SIG-M5 treated with dmso at 0.1 percent for 504 hours (cell line): ENCODE results near the gene ATG7.
"Not testable (repeated sequence)": the region's sequence is repeated elsewhere in the genome, so short reads cannot be mapped to it uniquely, and the experiment has no call there.

ENCODE experiments used
- DNase-seq: peaks from one replicate; lab custom pipeline; 2025; ENCODE audit not compliant: unreplicated experiment; lab: John Stamatoyannopoulos, UW

Gene ATG7

DNA sequence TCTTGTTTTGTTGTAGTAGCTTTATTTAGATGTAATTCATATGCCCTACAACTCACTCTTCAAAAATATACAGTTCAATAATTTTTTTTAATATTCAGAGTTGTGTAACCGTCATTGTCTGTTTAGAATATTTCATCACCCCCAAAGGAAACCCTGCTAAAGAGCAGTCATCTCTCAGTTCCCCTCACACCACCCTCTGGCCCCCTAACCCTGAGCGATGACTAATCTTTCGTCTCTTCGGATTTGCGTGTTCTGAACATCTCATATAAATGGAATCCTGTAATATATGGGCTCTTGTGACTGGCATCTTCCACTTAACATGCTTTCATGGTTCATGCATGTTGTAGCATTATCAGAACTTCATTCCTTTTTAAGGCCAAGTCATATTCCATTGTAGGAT is 183.8 kb downstream of the ATG7 start:
- DNase-seq: peak; percentile 94

DNA sequence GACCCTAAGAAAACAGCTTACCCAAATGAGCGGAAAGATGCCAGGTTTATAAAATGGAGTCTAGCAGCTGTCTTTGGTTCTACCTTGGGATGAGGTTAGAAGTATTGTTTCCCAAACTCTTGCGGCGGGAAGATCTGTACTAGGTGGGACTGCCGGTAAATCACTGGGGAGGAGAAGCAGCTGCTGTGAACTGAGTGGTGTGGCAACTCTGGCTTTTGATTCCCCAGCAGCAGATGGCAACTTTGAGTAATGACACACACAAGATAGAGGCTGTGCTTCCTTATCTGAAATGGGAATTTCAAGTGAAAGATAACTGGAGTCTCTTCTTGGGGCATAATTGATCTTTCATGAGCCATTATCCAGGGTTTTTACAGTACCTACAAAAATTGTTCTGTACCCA is 184.9 kb downstream of the ATG7 start:
- DNase-seq: no peak

DNA sequence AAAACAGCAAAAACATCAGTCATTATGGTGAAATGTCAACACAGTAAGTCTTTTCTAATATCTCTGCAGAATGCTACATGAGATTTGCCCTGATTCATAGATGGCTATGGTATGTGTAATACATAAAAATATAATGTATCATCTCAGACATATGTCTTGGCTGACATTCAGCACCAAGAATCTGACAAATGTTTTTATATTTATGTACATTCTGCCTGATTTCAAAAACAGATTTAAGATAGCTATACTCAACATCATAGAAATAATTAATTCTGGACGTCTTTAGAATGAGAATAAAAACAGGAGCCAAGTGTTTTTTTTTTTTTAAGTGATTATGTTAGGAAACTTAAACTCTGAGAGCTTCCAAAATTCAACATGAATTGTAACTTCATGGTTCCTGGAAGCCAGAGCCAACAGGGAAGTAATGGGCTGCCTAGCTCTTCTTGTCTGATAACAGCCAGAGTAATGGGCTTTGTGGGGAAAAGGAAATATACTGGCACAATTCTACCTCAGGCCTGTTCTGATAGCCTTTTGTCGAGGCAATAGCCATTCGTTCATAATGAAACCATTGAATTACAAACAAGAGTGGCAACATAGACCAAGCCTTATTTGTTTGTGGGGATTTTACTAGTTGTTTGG is 187.1 kb downstream of the ATG7 start:
- no peak for DNase-seq

DNA sequence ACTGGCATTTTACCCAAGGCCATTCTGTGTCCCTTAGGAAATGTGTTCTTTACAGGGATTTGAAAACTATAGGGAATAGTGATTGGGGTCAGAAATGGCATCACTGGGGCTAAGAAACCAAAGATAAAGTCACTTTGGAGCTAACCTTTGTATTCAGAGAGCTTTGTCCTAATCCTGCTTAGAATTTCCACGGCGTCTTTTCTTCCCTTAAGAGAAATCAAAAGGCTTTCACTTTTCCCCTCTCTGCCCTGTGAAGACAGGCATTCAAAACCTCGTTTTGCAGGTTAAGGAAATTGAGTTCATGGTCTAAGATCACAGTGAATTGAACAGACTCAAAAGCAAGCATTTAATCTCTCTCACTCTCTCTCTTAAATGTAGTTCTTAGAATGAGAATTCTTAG is 189.0 kb downstream of the ATG7 start:
- no peak for DNase-seq

DNA sequence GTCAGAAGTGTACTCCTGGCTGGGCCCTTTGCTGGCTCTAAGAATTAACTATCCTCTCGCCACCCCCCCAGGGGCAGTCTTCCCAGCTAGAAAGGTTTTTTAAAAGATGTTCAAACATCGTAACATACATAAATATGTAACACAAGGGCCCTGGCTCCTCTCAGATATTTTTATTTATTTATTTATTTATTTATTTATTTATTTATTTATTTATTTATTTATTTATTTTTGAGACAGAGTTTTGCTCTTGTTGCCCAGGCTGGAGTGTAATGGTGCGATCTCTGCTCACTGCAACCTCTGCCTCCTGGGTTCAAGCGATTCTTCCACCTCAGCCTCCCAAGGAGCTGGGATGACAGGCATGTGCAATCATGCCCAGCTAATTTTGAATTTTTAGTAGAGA is 190.5 kb downstream of the ATG7 start:
- not testable (repeated sequence) for DNase-seq

DNA sequence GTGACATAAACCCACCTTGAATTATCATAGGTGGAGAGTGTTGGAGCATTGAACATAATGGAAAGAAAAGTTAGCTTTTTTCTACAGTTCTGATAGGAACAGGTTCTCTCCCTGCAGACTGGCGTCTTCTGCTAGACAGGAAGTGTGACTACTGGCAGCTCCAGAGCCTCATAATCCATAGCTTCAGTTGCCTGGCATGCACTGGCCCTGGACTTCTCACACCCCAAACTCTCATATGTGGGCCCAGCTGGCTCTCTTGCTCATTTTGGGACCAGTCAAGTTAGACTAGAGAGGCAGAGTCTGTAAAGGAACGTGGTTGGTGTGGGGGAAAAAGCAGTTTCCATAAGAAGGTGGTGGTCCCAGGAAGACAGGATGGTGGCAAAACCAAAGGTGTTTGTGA is 191.4 kb downstream of the ATG7 start:
- DNase-seq: no peak

DNA sequence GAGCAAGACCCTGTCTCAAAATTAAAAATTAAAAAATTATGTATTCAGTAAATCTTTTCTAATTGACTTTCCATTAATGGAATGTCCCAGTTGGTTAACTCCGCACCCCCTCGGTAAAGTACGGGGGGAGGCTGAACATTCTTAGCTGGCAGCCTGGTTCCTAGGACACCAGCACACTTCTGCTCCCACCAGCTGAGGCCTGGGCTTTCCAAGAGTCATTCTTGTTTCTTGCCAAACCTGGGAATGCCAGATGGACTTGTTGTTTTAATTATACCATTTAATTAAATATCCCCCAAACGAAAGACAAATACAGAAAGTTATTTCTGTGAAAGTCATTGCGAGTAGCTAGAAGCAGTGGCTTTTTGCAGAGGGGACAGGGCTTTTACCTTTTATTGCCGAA is 192.2 kb downstream of the ATG7 start:
- DNase-seq: no peak

DNA sequence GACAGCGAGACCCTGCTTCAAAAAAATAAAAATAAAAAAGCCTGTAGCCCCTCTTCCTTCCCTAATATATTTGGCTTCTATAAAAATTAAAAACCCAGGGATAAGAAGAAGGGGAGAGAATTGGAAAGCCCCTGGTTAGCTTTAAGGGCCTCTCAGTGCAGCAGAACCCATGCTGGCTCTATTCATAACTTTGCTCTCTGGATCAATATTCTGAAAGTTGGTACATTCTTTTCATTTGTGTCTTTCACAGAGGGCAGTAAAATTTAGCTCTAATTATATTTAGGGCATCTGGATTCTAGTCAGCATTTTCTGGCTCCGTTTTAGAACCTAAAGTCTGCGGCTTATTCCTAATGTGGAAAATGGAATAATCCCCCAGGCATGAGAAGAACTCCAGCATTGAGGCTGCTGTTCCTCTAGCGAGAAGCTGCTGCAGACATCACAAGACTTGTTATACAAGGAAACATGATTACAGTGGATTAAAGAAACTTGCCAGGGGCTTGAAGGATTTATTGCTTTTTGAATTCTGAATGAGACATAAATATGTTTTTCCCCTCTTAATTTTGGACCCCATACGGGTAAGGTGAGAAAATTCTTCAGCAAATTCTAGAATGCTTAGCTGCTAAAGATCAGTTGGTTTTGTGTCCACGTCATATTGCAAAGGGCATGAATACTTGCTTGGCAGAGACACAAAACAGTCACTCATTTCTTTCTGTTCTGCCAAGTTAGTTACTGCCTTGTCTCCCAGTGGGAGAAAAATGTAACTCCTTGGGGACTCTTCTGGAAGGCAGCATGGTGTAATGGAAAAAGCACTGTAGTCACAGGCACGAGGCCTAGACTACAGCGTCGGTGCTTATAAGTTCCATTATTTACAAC is 193.8 kb downstream of the ATG7 start:
- no peak for DNase-seq

DNA sequence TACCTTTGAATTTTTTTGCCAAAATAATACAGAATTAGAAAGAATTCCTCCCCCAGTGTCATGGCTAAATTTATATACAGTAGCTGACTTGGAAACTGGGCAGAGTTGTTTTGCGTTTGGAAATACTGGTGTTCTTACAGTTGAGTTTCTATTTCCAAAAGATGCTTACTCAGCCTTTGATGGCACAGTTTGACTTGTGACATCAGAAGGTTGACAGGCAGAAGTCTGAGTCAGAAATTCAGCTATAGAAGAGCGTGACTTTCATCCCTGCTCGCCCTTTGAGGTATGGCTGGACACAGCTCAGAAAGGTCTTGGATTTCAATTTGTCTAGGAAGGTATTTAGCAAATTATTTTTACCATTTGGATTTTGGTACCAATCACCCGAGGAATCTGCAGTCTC is 195.7 kb downstream of the ATG7 start:
- DNase-seq: no peak

DNA sequence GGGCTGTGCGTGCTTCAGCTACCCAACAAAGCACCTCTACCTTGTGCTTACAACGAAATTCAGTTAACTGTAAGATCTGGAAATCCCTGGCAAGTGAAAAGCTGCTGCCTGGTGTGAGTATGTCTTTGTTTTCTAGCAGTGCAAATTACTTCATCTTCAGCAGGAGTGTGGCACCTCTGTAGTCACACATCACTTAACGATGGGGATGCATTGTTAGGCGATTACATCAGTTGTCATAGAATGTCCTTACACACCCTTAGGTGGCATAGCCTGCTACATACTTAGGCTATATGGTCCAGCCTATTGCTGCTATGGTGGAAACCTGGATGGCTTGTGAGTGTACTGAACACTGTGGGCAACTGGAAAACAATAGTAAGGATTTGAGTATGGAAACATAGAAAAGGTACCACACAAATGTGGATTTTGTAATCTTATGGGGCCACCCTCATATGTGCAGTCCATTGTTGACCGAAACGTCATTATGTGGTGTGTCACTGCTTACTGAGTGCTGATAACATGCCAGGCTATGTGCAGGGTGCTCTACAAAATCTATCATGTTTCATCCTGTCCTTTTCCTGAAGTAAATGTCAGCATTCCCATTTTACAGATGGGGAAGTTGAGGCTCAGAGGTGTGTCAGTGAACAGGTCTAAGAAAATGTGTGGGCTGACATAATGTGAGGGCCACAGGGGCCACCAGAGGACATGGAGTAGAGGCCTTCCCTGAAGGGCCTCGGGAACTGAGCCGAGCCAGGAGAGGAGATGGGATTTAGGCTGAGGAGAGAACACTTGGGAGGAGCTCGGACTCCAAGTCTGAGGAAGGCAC is 198.0 kb downstream of the ATG7 start:
- DNase-seq: no peak

DNA sequence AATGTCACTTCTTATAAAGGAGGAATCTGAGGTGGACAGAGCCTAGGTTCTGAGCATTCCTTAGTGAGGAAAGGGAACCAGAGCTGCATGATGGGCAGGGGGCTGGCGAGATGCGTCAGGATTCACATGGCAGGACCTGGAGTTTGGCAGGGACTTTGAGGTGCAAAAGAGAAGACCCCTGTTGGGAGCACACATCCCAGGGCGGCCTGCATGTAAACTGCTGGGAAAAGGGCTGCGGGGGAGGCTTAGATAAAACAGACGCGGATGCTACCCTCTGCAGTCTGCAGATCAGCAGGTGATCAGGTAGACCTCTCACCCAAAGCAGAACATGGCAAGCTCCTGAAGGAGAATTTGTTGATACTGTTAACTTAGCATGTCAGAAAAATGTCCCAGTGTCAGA is 203.1 kb downstream of the ATG7 start:
- no peak for DNase-seq

DNA sequence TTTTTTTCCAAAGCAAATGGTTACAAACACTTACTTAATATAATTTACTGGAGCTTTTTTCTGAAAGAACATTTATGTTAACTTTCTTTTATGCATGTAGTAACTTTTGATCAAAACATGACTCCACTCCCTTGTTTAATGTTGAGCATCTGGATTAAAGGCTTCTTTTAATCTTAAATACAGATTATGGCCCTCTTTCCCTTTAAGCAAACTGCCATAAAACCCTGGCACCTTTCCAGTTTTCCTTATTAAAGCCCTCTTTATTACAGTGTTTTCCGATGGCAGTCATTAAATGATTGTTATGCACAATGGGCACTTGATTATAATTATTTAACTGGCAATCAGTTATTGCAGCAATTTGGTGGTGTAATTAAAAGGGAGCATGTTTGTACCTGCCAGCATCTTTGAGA is 204.5 kb downstream of the ATG7 start:
- no peak for DNase-seq

DNA sequence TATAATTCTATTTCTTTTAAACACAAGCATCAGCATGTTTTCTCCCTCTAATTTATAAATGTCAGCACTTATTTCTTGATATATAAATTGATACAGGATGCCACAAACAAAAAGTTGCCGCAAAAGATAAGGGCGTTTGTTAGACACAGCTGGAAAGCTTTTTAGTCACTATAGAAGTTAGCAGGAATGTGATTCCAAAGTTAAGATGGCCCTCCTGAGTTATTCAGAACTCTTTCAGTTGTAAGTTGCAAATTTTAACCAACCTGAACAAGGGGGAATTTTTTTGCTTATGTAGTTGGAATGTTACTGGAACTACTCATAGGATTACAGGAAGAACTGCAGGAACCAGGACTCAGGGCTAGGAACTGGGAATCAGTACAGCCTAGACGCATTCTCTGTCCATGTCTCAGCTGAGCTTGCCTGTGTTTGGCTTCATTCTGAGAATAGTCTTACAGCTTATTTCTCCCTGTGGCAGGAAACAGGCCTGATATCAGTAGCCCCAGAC is 205.3 kb downstream of the ATG7 start:
- no peak for DNase-seq

DNA sequence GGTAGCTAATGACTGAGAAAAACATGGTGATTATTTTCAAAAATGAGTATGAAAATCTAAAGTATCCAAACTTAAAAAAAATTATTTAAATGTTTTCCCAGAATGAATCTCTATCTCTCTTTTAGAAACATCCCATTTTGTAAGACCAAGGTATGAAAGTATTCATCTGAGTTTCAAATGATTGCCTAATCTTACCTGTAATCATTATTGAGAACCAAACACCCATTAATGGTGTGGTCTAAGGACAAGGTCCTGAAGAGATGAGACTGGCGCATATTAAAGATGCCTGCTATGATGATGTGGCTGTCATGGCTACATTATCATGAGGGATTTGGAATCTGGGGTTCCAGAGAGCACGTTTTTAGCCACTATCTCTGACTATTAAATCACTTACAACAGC is 206.0 kb downstream of the ATG7 start:
- DNase-seq: no peak

DNA sequence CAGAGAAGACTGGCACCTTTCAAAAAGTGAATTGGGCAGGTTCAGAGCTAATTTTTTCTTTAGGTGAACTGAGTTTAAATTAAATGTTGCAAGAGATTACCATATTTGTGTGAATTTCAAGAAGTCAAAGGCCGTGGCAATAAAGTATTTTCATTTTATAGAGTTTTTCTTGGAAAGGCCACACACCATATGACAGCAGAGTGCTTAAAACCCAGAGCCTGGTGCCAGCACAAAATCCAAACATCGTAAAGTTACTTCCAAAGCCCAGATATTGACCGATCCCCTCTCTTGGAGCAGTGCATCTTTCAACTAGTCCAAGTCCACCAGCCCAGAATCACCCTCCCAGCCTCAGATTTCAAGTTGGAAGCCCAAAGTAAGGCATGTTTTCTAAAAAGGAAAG is 207.0 kb downstream of the ATG7 start:
- DNase-seq: no peak

DNA sequence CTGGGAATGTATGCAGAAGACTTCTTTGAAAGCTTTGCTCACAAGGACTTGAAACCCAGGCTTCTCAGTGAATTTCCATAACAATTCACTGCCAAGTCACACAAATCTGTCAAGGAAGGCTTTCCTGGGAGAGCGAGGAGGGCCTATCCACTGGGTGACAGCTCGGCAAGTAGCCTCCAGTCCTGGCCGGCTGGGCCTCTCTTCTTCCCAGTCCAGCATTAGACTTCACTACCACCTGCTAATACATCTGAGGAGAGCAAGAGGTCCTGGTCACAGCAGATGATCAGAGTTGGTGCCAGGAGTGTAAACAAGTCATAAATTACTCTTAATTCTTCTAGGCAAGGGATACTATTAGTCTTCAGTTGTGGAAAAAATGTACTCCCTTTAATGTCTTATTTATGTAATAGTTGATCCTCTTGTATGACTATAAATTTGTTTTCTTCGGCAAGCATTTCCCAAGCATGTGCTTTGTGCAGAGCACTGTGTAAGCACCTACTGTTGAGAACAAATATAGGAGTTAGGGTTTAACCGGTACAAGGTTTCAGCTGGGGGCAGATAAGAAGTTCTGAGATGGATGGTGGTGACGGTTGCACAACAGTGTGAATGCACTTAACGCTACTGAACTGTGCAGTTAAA is 208.6 kb downstream of the ATG7 start:
- no peak for DNase-seq

DNA sequence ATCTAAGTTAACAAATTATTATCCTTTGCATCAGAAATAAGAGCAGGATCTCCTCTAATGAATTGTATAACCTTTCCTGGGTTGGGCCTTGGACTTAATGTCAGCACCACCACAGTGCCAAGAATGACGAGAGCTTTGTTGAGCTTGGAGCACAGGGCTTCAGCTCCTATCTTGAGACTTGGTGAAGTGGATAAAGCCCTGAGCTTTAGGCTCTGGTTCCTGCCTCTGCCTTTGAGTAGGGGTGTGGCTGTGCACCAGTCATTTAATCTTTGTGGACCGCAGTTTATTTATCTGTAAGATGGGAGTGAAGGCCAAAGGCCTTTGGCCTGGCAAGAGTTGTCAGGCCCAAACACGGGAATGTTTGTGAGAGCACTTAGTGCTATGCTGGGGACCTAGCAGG is 209.4 kb downstream of the ATG7 start:
- no peak for DNase-seq

DNA sequence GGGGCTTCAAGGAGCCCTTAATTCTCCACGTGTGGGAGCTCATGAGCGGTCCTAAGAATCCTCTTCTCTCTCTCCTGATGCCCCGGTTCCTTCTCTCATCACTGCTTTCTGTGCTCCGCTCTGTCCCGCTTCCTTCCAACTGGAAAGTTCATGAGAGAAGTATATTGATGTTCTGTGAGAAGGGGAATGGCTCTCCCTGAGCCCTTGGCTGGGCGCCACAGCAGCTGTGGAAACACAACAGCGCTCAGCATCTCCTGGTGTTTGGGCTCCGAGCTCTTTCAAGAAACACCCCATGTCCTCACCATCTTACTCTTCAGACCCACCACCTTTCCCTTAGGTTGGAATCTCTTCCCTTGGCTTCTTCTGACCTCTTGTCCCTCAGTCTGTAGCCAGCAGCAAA is 209.8 kb downstream of the ATG7 start:
- DNase-seq: no peak

DNA sequence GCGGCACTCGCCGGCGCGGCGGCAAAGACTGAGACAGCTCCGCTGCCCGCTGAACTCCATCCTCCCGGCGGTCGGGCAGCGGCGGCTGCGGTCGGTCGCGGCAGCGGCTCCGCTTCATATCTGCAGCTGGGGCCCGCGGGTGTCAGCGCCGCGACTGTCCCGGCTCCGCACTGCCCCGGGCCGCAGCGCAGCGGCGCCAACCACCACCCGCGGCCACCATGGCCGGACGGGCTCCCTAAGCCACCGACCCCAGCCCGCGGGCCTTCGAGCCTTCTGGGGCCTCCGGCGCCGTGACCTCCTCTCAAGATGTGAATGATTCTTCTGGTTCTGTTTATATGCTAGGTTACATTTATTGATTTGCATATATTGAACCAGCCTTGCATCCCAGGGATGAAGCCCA is 216.2 kb downstream of the ATG7 start:
- DNase-seq: not testable (repeated sequence)

DNA sequence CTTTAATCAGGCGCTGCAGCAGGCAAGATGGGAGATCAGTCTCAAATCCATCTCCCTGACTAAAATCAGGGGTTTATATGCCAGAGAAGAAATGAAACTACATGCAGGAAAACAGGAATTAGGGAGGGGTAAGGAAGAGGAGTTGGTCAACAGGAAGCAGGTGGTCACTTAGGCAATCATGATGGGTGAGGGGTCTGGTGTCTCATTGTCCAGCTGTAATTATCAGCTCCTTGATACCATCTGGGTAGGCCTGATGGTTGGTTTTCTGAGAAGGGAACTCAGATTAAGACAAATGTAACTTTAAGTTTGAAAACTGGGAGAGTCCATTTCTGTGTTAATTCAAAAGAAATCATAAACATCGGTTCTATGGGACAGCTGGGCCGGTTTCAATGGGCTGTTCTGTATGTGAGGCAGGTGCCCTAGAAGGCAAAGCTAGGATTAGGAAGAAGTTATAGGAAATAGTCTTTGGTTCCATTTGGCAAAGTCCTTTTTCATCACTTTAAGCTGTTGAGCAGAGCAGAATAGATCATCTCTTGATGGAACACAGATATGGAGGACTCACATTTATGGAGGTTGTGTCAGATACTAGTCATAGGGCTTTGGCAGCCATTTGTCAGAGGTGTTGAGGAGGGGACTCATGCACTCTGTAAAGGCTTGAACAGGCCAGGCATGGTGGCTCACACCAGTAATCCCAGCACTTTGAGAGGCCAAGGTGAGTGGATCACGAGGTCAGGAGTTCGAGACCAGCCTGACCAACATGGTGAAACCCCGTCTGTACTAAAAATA is 222.1 kb downstream of the ATG7 start:
- DNase-seq: no peak
